ENCODE measurements around the gene A1BG.

DNA sequence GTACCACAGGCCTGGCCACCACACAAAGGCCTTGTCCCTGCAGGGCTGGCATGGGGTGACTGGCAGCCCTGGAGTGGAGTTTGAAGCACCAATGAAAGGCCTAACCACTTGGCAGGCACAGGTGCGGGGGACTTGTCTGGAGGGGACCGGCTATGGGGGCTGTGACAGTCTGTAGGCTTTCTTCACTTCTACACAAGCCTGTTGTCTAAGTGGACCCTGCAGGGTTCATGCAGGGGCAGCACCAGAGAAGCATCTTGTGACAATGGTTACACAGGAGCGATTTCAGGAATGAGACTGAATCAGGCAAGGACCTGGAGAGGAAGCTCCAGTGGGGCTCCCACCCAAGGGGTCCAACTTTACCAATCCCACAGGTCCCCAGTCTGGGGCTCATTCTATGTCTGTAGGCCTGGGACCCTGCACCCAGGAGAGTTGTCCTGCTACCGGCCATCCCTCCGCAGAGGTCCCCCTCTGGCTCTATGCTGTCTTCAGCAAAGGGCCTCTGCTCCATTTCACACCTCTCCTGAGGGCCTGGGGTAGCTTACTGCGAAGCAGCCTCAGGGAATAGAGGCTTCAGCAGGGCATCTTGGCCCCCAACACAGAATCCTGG is 29.8 kb upstream of the A1BG start:
- TF ChIP-seq, protein P1, sequence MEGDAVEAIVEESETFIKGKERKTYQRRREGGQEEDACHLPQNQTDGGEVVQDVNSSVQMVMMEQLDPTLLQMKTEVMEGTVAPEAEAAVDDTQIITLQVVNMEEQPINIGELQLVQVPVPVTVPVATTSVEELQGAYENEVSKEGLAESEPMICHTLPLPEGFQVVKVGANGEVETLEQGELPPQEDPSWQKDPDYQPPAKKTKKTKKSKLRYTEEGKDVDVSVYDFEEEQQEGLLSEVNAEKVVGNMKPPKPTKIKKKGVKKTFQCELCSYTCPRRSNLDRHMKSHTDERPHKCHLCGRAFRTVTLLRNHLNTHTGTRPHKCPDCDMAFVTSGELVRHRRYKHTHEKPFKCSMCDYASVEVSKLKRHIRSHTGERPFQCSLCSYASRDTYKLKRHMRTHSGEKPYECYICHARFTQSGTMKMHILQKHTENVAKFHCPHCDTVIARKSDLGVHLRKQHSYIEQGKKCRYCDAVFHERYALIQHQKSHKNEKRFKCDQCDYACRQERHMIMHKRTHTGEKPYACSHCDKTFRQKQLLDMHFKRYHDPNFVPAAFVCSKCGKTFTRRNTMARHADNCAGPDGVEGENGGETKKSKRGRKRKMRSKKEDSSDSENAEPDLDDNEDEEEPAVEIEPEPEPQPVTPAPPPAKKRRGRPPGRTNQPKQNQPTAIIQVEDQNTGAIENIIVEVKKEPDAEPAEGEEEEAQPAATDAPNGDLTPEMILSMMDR (IDR thresholded peaks at IDR 0.05 in 8 of 11, conservative IDR thresholded peaks at IDR 0.05 in 3 of 11) = no peak
- no peak for TF ChIP-seq POLR2A (IDR thresholded peaks at IDR 0.05)

Data from spleen (tissue), 7 donors.